Transverse colon (tissue), 4 donors: ENCODE measurements around the gene METTL24.

ENCODE experiments used
- POLR2A ChIP-seq: fragments of 450-650 bp; IDR thresholded peaks from one replicate; pipeline ENCODE4 v1.6.1; 2016; ENCODE audit warnings: antibody characterized with exemption, mild to moderate bottlenecking, moderate library complexity
- POLR2AphosphoS5 ChIP-seq, 3 donors: sonication (generic); formaldehyde crosslinking; IDR thresholded peaks; one replicate each; pipeline ENCODE4 v1.6.1; 2016; ENCODE audit warnings: antibody characterized with exemption in 3 of 3
- TF ChIP-seq, protein P1 (sequence below), 5 experiments: fragments of 200-600 bp in 3 of 5; fragments of 450-650 bp in 2 of 5; sonication (generic) in 3 of 5; IDR thresholded peaks; 1 replicate in 2 of 5; 2 replicates in 3 of 5; pipeline ENCODE4 v1.5.1; 2016 to 2017; ENCODE audit warnings: antibody characterized with exemption in 5 of 5, inconsistent platforms in 3 of 5, mild to moderate bottlenecking in 2 of 5, moderate library complexity in 1 of 5

DNA sequence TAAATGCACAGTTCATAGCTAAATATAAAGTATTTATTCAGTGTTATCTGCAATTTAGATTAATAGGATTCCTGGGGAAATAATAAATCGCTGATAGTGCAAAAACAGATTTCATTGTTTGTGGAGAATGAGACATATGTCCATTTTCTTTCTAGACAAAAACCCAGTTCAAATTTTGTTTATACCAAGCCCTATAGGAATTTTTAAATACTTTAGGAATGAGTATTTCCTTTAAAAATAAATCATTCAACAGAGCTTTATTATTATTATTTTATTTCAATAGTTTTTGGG is 86.5 kb downstream of the METTL24 start:
- TF ChIP-seq, protein P1, sequence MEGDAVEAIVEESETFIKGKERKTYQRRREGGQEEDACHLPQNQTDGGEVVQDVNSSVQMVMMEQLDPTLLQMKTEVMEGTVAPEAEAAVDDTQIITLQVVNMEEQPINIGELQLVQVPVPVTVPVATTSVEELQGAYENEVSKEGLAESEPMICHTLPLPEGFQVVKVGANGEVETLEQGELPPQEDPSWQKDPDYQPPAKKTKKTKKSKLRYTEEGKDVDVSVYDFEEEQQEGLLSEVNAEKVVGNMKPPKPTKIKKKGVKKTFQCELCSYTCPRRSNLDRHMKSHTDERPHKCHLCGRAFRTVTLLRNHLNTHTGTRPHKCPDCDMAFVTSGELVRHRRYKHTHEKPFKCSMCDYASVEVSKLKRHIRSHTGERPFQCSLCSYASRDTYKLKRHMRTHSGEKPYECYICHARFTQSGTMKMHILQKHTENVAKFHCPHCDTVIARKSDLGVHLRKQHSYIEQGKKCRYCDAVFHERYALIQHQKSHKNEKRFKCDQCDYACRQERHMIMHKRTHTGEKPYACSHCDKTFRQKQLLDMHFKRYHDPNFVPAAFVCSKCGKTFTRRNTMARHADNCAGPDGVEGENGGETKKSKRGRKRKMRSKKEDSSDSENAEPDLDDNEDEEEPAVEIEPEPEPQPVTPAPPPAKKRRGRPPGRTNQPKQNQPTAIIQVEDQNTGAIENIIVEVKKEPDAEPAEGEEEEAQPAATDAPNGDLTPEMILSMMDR (IDR thresholded peaks at IDR 0.05): no peak
- no peak for TF ChIP-seq POLR2A
- no peak for TF ChIP-seq POLR2AphosphoS5 (IDR thresholded peaks at IDR 0.05)
